Ishikawa (cell line): Measurements from ENCODE around the gene TCP1.

Experiments used
- CEBPB ChIP-seq: IDR thresholded peaks from 2 replicates; pipeline ENCODE4 v1.6.1; 2012
- CREB1 ChIP-seq: IDR thresholded peaks from 2 replicates; pipeline ENCODE4 v1.6.1; 2012; ENCODE audit warnings: low read depth
- EGR1 ChIP-seq: IDR thresholded peaks from 2 replicates; pipeline ENCODE4 v1.6.1; 2012
- EP300 ChIP-seq: IDR thresholded peaks from 2 replicates; pipeline ENCODE4 v1.6.1; 2012; ENCODE audit warnings: borderline replicate concordance
- FOXM1 ChIP-seq: IDR thresholded peaks from 2 replicates; pipeline ENCODE4 v1.6.1; 2012; ENCODE audit warnings: low read depth, borderline replicate concordance
- MAX ChIP-seq: IDR thresholded peaks from 2 replicates; pipeline ENCODE4 v1.6.1; 2012
- NFIC ChIP-seq: IDR thresholded peaks from 2 replicates; pipeline ENCODE4 v1.6.1; 2012
- RAD21 ChIP-seq: IDR thresholded peaks from 2 replicates; pipeline ENCODE4 v1.6.1; 2012; ENCODE audit warnings: low read depth
- REST ChIP-seq: IDR thresholded peaks from 2 replicates; pipeline ENCODE4 v1.6.1; 2012; ENCODE audit warnings: low read depth, mild to moderate bottlenecking
- TAF1 ChIP-seq: IDR thresholded peaks from 2 replicates; pipeline ENCODE4 v1.6.1; 2012; ENCODE audit warnings: low read depth, mild to moderate bottlenecking
- TCF12 ChIP-seq: IDR thresholded peaks from 2 replicates; pipeline ENCODE4 v1.6.1; 2012; ENCODE audit warnings: low read depth
- TEAD4 ChIP-seq: IDR thresholded peaks from 2 replicates; pipeline ENCODE4 v1.6.1; 2012
- USF1 ChIP-seq: IDR thresholded peaks from 2 replicates; pipeline ENCODE4 v1.6.1; 2012
- YY1 ChIP-seq: IDR thresholded peaks from 2 replicates; pipeline ENCODE4 v1.6.1; 2012; ENCODE audit warnings: low read depth
- ZBTB7A ChIP-seq: IDR thresholded peaks from 2 replicates; pipeline ENCODE4 v1.6.1; 2012; ENCODE audit warnings: low read depth

Gene TCP1

GRCh38 chr6:159821726-159822125 is 32.3 kb upstream of the TCP1 start:
- TF ChIP-seq YY1 (no peak), ZBTB7A (no peak)

- TF ChIP-seq YY1 = no peak
- TF ChIP-seq ZBTB7A = no peak
- no peak for TF ChIP-seq TCF12
- TF ChIP-seq EP300 = no peak
- TF ChIP-seq CEBPB = no peak
- no peak for TF ChIP-seq TAF1
- TF ChIP-seq NFIC = no peak
- TF ChIP-seq REST = no peak
- TF ChIP-seq FOXM1 = no peak
- no peak for TF ChIP-seq TEAD4
- no peak for TF ChIP-seq CREB1
- no peak for TF ChIP-seq RAD21
Observed at GRCh38 chr6:159821122-159821521, 31.7 kb upstream of the TCP1 start.

GRCh38 chr6:159819932-159820640 is 30.7 kb upstream of the TCP1 start:
- TF ChIP-seq REST (no peak), EP300 (no peak), TAF1 (no peak), CEBPB (no peak), FOXM1 (no peak), YY1 (no peak), RAD21 (no peak), USF1 (no peak), EGR1 (no peak)

- TF ChIP-seq NFIC (no peak), CEBPB (no peak), TAF1 (no peak), USF1 (no peak), ZBTB7A (no peak), RAD21 (no peak)
Observed at GRCh38 chr6:159819098-159819497, 29.7 kb upstream of the TCP1 start.

GRCh38 chr6:159817951-159818739 is 28.7 kb upstream of the TCP1 start:
- TF ChIP-seq TAF1 = no peak
- TF ChIP-seq ZBTB7A = no peak
- no peak for TF ChIP-seq MAX
- TF ChIP-seq EP300 = no peak
- no peak for TF ChIP-seq FOXM1
- no peak for TF ChIP-seq TEAD4
- TF ChIP-seq NFIC = no peak
- TF ChIP-seq CEBPB = no peak
- TF ChIP-seq REST = no peak
- no peak for TF ChIP-seq USF1
- no peak for TF ChIP-seq YY1
- TF ChIP-seq RAD21 = no peak
- no peak for TF ChIP-seq CREB1
- no peak for TF ChIP-seq TCF12
- TF ChIP-seq EGR1 = no peak
